OCI-LY1 (cell line): ENCODE measurements around the gene MAP3K4.

Source experiments
- H2AFZ ChIP-seq: fragments of 200-600 bp; sonication (generic), shearing (Covaris generic); 2 replicates; pipeline ENCODE4 v1.6.0; 2014; ENCODE audit warnings: antibody characterized with exemption, mild to moderate bottlenecking, low read length
- H3F3A ChIP-seq: fragments of 200-600 bp; sonication (generic), shearing (Covaris generic); 2 replicates; pipeline ENCODE4 v1.6.0; 2014; ENCODE audit warnings: mild to moderate bottlenecking, antibody characterized with exemption, low read length, moderate library complexity; ENCODE audit not compliant: insufficient read depth
- H3K27ac ChIP-seq: fragments of 200-600 bp; sonication (generic); 2 replicates; pipeline ENCODE4 v1.5.1; 2014; ENCODE audit warnings: low read length, mixed run types, mild to moderate bottlenecking, low read depth; ENCODE audit not compliant: poor library complexity, severe bottlenecking
- H3K27me3 ChIP-seq: fragments of 200-600 bp; sonication (generic); 2 replicates; pipeline ENCODE4 v1.6.0; 2014; ENCODE audit warnings: antibody characterized with exemption, mild to moderate bottlenecking, low read length, moderate library complexity; ENCODE audit not compliant: insufficient read depth
- H3K36me3 ChIP-seq: fragments of 200-600 bp; sonication (generic); 2 replicates; pipeline ENCODE4 v1.6.1; 2014; ENCODE audit warnings: mild to moderate bottlenecking, antibody characterized with exemption, low read length, moderate library complexity, mixed read lengths; ENCODE audit not compliant: insufficient read depth
- H3K4me1 ChIP-seq: fragments of 200-600 bp; sonication (generic); 2 replicates; pipeline ENCODE4 v1.5.1; 2014; ENCODE audit warnings: mild to moderate bottlenecking, low read length, moderate library complexity; ENCODE audit not compliant: insufficient read depth, severe bottlenecking
- H3K4me2 ChIP-seq: fragments of 200-600 bp; sonication (generic), shearing (Covaris generic); 2 replicates; pipeline ENCODE4 v1.6.1; 2014; ENCODE audit warnings: low read length
- H3K4me3 ChIP-seq: fragments of 200-600 bp; sonication (generic); 2 replicates; pipeline ENCODE4 v1.5.1; 2014; ENCODE audit warnings: low read length, low read depth, mild to moderate bottlenecking, mixed read lengths; ENCODE audit not compliant: poor library complexity, severe bottlenecking
- H3K79me2 ChIP-seq: fragments of 200-600 bp; shearing (Covaris generic); 2 replicates; pipeline ENCODE4 v1.6.1; 2016; ENCODE audit warnings: mixed run types, low read length, mixed read lengths; ENCODE audit not compliant: insufficient read depth
- H3K9ac ChIP-seq: fragments of 200-600 bp; sonication (generic), shearing (Covaris generic); 2 replicates; pipeline ENCODE4 v1.6.1; 2014; ENCODE audit warnings: mild to moderate bottlenecking, low read length, mixed read lengths
- H3K9me2 ChIP-seq: fragments of 200-600 bp; sonication (generic), shearing (Covaris generic); 2 replicates; pipeline ENCODE4 v1.6.1; 2014; ENCODE audit warnings: low read depth, mild to moderate bottlenecking, low read length, mixed read lengths
- H3K9me3 ChIP-seq: fragments of 200-600 bp; shearing (Covaris generic); 2 replicates; pipeline ENCODE4 v1.6.1; 2014; ENCODE audit warnings: low read length, mixed read lengths
- H4K20me1 ChIP-seq: fragments of 200-600 bp; sonication (generic), shearing (Covaris generic); 2 replicates; pipeline ENCODE4 v1.6.0; 2016; ENCODE audit warnings: mild to moderate bottlenecking, low read length; ENCODE audit not compliant: insufficient read depth
- EZH2 ChIP-seq: fragments of 200-600 bp; sonication (generic), shearing (Covaris generic); IDR thresholded peaks from 2 replicates; pipeline ENCODE4 v1.8.0; 2017; ENCODE audit warnings: borderline replicate concordance, mixed run types, mild to moderate bottlenecking, antibody characterized with exemption, low read length, moderate library complexity, mixed read lengths
- TF ChIP-seq, protein P1 (sequence below): fragments of 200-600 bp; sonication (generic), shearing (Covaris generic); IDR thresholded peaks from 2 replicates; pipeline ENCODE4 v1.5.1; 2017; ENCODE audit warnings: mild to moderate bottlenecking, antibody characterized with exemption, low read length, moderate library complexity, mixed read lengths

Gene MAP3K4

GRCh38 chr6:160956300-160957035 is 35.1 kb upstream of the MAP3K4 start:
- H3K9ac ChIP-seq = no peak overlapping the region

DNA sequence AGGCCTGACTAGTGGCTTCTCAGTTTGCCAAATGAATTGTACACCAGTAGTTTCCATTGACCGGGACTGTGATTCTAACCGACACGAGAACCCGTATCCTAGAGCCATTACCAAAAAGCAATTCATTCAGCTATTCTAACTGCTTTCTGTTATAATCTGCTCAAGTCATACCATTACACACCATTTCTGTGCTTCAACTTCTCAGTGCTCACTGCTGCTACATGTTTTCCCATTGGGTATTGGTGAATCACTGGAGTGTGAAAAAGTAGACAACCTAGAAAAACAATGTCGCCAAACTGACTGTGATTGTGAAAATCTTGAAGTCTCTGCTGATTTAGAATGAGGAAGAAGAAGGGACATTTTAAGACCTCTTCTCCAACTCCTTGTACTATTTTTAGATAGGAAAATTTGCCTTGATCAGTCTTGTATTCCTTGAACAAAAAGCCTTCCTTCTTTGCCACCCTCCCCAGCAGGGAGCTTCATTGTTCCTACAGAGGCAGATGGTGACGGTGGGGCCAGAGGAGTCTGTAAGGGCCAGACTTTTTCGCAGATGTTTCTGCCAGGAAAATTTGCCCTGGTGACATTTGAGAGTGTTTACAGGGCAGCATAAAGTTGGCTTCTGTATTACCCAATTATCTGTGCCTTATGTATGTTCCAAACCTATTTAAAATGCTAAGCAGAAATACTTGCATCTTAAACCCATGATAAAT is 31.7 kb upstream of the MAP3K4 start:
- Histone ChIP-seq H3K4me2 (no peak overlapping the region), H4K20me1 (no peaks in the 10 kb centered on the region), H2AFZ (no peak overlapping the region), H3K79me2 (no peaks in the 10 kb centered on the region), H3K27me3 (no peaks in the 10 kb centered on the region), H3K27ac (no peak overlapping the region), H3K9me3 (no peaks in the 10 kb centered on the region), H3K4me1 (no peaks in the 10 kb centered on the region), H3K4me3 (no peak overlapping the region), H3K9ac (no peak overlapping the region), H3K36me3 (no peaks in the 10 kb centered on the region), H3F3A (no peaks in the 10 kb centered on the region), H3K9me2 (no peaks in the 10 kb centered on the region)
- TF ChIP-seq EZH2 = no peak
- TF ChIP-seq, protein P1, sequence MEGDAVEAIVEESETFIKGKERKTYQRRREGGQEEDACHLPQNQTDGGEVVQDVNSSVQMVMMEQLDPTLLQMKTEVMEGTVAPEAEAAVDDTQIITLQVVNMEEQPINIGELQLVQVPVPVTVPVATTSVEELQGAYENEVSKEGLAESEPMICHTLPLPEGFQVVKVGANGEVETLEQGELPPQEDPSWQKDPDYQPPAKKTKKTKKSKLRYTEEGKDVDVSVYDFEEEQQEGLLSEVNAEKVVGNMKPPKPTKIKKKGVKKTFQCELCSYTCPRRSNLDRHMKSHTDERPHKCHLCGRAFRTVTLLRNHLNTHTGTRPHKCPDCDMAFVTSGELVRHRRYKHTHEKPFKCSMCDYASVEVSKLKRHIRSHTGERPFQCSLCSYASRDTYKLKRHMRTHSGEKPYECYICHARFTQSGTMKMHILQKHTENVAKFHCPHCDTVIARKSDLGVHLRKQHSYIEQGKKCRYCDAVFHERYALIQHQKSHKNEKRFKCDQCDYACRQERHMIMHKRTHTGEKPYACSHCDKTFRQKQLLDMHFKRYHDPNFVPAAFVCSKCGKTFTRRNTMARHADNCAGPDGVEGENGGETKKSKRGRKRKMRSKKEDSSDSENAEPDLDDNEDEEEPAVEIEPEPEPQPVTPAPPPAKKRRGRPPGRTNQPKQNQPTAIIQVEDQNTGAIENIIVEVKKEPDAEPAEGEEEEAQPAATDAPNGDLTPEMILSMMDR = no peak

More at GRCh38 chr6:160956300-160957035, 35.1 kb upstream of the MAP3K4 start:
- Histone ChIP-seq H3K4me2 (no peak overlapping the region), H3K4me3 (no peak overlapping the region), H4K20me1 (no peaks in the 10 kb centered on the region), H3K4me1 (no peaks in the 10 kb centered on the region), H3K36me3 (no peaks in the 10 kb centered on the region), H3F3A (no peaks in the 10 kb centered on the region), H3K79me2 (no peaks in the 10 kb centered on the region), H2AFZ (no peak overlapping the region), H3K27ac (no peak overlapping the region), H3K9me2 (no peaks in the 10 kb centered on the region), H3K27me3 (no peaks in the 10 kb centered on the region), H3K9me3 (no peaks in the 10 kb centered on the region)
- TF ChIP-seq, protein P1 = no peak
- TF ChIP-seq EZH2 = no peak

DNA sequence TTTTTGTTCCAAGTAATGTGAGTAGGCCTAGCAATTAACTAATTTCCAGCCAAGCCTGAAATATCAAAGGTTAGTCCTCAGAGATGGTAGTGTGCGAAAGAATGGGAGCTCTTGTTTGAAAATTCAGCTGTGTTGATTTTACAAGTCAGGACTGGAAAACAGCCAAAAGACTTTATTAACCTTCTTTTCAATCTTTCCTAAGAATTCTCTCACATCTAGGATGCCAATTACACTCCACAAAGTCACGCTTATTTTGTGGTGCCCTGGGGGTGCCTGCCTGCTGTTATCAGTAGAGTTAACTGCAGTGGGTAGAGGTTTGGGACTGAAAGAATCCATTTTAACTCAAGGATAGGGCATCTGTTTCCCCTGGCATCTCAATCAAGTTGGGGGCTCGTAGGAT is 30.7 kb upstream of the MAP3K4 start:
- Histone ChIP-seq H2AFZ (no peak overlapping the region), H3K4me1 (no peaks in the 10 kb centered on the region), H3K36me3 (no peaks in the 10 kb centered on the region), H3K9ac (no peak overlapping the region), H3K9me2 (no peaks in the 10 kb centered on the region), H3F3A (no peaks in the 10 kb centered on the region), H3K4me2 (no peak overlapping the region), H3K79me2 (no peaks in the 10 kb centered on the region), H3K27me3 (no peaks in the 10 kb centered on the region), H3K27ac (no peak overlapping the region), H3K4me3 (no peak overlapping the region), H4K20me1 (no peaks in the 10 kb centered on the region), H3K9me3 (no peaks in the 10 kb centered on the region)
- TF ChIP-seq, protein P1 = no peak
- TF ChIP-seq EZH2 = no peak
